ENCODE results near the gene PTCH1.

Gene PTCH1

GRCh38 chr9:95513711-95514110 lies 3.1 kb downstream of the PTCH1 start:
- no peak overlapping the region for H3K4me3 ChIP-seq
- H3K27ac ChIP-seq, result no peak overlapping the region
- no peak for DNase-seq (ENCODE audit: low spot score)
- TF ChIP-seq CTCF (IDR thresholded peaks at IDR 0.05), result no peak

GRCh38 chr9:95512709-95513095 lies 4.1 kb downstream of the PTCH1 start:
- DNase-seq (ENCODE audit: low spot score), result no peak

GRCh38 chr9:95511952-95512708 lies 4.6 kb downstream of the PTCH1 start:
- Histone ChIP-seq H3K27ac (peak overlapping the region in 1 of 2 donors; percentile 95), H3K4me3 (peak overlapping the region; percentile 80)
- no peak for TF ChIP-seq CTCF (IDR thresholded peaks at IDR 0.05)
- no peak for DNase-seq (ENCODE audit: low spot score)

More at GRCh38 chr9:95512709-95513095, 4.1 kb downstream of the PTCH1 start:
- H3K4me3 ChIP-seq, result peak overlapping the region; percentile 38
- TF ChIP-seq CTCF (IDR thresholded peaks at IDR 0.05), result no peak
- H3K27ac ChIP-seq, result no peak overlapping the region

GRCh38 chr9:95511616-95511931 lies 5.2 kb downstream of the PTCH1 start:
- Histone ChIP-seq H3K27ac (peak overlapping the region; percentile 88 to 95), H3K4me3 (peak overlapping the region; percentile 80)
- TF ChIP-seq CTCF (IDR thresholded peaks at IDR 0.05), result no peak
- no peak for DNase-seq (ENCODE audit: low spot score)

GRCh38 chr9:95510709-95511615 lies 5.8 kb downstream of the PTCH1 start:
- peak overlapping the region; percentile 88 to 95 for H3K27ac ChIP-seq
- no peak for TF ChIP-seq CTCF (IDR thresholded peaks at IDR 0.05)
- DNase-seq (ENCODE audit: low spot score), result peak; percentile 94
- peak overlapping the region; percentile 80 for H3K4me3 ChIP-seq

GRCh38 chr9:95509851-95510708 lies 6.7 kb downstream of the PTCH1 start:
- DNase-seq (ENCODE audit: low spot score), result no peak
- H3K4me3 ChIP-seq, result peak overlapping the region; percentile 80
- peak overlapping the region; percentile 88 to 95 for H3K27ac ChIP-seq
- no peak for TF ChIP-seq CTCF (IDR thresholded peaks at IDR 0.05)

Measured in coronary artery (tissue), 2 donors.